Uterus (tissue), 2 donors: ENCODE data around the gene MEF2B.

ENCODE experiments used
- CTCF ChIP-seq, 4 experiments: fragments of 200-600 bp in 2 of 4; fragments of 450-650 bp in 2 of 4; sonication (generic) in 2 of 4; IDR thresholded peaks; one replicate each; pipeline ENCODE4 v1.5.1; 2016 to 2019; ENCODE audit warnings: antibody characterized with exemption in 4 of 4, mild to moderate bottlenecking in 2 of 4, moderate library complexity in 1 of 4
- POLR2A ChIP-seq, 2 donors: fragments of 450-650 bp; IDR thresholded peaks; one replicate each; pipeline ENCODE4 v1.6.1; 2016; ENCODE audit warnings: antibody characterized with exemption in 2 of 2, mild to moderate bottlenecking in 1 of 2, moderate library complexity in 1 of 2

- TF ChIP-seq POLR2A (IDR thresholded peaks at IDR 0.05) (no peak), CTCF (IDR thresholded peaks at IDR 0.05) (peak in 2 of 4 experiments; percentile 16 to 31)
Observed at GRCh38 chr19:19110410-19111135, 59.5 kb downstream of the MEF2B start.
